ENCODE results near the gene LMX1A. TPM values are rescaled to one million over a fixed set of nuclear protein-coding genes. Genes with fewer than 3 reads are reported as not detected.

LMX1A gene
- total RNA-seq, 2 experiments from 2014 or later, result not detected

DNA sequence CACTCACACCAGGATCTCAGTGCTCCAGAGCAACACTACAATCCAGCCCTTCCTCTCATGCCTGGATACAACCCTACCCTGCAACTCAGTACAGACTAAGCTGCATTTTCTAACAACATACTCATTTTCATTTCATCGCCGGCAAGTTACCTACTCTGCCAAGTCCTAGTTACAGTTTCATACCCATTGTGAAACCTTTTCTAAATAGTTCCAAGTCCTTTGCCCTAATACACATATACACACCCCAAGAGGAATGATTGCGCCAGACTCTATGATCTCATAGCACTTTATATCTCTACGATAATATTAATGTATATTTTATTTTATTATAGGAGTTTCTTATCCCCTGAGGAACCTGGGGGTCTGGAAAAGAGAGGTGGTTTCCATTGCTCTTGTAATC, 122.4 kb downstream of the LMX1A start:
- TF ChIP-seq, protein P1, sequence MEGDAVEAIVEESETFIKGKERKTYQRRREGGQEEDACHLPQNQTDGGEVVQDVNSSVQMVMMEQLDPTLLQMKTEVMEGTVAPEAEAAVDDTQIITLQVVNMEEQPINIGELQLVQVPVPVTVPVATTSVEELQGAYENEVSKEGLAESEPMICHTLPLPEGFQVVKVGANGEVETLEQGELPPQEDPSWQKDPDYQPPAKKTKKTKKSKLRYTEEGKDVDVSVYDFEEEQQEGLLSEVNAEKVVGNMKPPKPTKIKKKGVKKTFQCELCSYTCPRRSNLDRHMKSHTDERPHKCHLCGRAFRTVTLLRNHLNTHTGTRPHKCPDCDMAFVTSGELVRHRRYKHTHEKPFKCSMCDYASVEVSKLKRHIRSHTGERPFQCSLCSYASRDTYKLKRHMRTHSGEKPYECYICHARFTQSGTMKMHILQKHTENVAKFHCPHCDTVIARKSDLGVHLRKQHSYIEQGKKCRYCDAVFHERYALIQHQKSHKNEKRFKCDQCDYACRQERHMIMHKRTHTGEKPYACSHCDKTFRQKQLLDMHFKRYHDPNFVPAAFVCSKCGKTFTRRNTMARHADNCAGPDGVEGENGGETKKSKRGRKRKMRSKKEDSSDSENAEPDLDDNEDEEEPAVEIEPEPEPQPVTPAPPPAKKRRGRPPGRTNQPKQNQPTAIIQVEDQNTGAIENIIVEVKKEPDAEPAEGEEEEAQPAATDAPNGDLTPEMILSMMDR (IDR thresholded peaks at IDR 0.05), result no peak
- ChIA-PET POLR2A (no interaction called here), CTCF (no interaction called here)
- no peak for DNase-seq
- H3K4me1 Mint-ChIP-seq (ENCODE audit: low read depth), result no peaks in the 10 kb centered on the region
- peaks cover 40% of the 10 kb centered on the region for H3K27me3 Mint-ChIP-seq
- H3K4me3 Mint-ChIP-seq, result no peak overlapping the region
- ATAC-seq, result no peak
- no peaks in the 10 kb centered on the region for H3K36me3 Mint-ChIP-seq (ENCODE audit: low read depth)
- no peak overlapping the region for H3K27ac Mint-ChIP-seq
- H3K9me3 Mint-ChIP-seq, result no peaks in the 10 kb centered on the region
- intact Hi-C loops (cut with micrococcal nuclease), result loop anchor here (10.0 kb wide), 1 partner anchor 121 kb away; the partner anchor contains the start of gene LMX1A

DNA sequence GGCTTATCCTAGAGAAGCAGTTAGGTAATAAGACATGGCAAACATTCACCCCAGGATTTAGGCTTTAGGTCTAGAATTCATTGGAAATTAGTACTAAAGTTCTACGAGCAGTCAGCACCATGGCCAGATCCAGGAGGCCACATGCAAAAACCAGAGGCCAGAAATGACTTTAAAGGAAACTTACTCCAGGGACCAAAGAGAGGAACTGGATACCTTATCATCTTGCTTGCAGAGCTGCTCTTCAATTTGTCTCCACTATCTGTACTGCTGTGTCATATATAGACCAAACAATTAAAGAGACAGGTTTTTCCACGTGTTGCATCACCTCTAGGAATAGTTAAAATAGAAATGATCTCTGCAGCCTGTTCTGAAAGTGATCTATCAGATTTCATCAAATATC, 127.8 kb downstream of the LMX1A start:
- ChIA-PET CTCF (no interaction called here), POLR2A (no interaction called here)
- Mint-ChIP-seq H3K4me1 (ENCODE audit: low read depth) (no peaks in the 10 kb centered on the region), H3K27ac (no peak overlapping the region), H3K27me3 (peaks cover 3% of the 10 kb centered on the region), H3K36me3 (ENCODE audit: low read depth) (no peaks in the 10 kb centered on the region), H3K4me3 (no peak overlapping the region), H3K9me3 (no peaks in the 10 kb centered on the region)
- TF ChIP-seq, protein P1 (IDR thresholded peaks at IDR 0.05), result no peak
- ATAC-seq, result no peak
- DNase-seq, result no peak
- intact Hi-C loops (cut with micrococcal nuclease), result no loop called here

DNA sequence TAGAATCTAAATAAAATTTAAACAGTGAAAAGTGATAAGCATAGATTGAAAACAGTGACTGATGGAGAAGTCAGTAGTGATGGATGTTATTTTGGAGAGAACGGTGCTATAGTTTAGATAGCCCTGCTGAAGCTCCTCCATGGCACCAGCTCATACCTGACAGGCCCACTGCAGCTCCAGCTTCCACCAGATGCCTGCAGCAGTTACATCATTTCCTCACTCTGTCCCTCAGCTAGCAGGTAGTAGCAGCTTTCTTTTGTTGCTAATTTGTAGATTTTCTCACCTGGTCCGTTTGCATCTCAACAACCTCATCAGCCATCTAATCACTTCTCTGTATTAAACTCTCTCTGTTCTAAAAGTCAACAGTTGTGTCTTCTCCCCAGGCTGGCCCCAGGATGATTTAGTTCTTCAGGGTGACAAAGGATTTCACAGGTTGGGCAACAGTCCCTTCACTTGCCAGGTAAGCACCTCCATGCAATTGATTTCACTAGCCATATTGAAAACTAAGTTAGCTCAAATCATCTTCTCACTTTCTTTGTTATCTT, 128.3 kb downstream of the LMX1A start:
- Mint-ChIP-seq H3K9me3 (no peaks in the 10 kb centered on the region), H3K4me3 (no peak overlapping the region), H3K27ac (no peak overlapping the region), H3K36me3 (ENCODE audit: low read depth) (no peaks in the 10 kb centered on the region), H3K4me1 (ENCODE audit: low read depth) (no peaks in the 10 kb centered on the region), H3K27me3 (no peaks in the 10 kb centered on the region)
- ATAC-seq, result no peak
- CTCF ChIA-PET, result no interaction called here
- POLR2A ChIA-PET, result no interaction called here
- TF ChIP-seq, protein P1 (IDR thresholded peaks at IDR 0.05), result no peak
- DNase-seq, result no peak
- intact Hi-C loops (cut with micrococcal nuclease), result no loop called here

DNA sequence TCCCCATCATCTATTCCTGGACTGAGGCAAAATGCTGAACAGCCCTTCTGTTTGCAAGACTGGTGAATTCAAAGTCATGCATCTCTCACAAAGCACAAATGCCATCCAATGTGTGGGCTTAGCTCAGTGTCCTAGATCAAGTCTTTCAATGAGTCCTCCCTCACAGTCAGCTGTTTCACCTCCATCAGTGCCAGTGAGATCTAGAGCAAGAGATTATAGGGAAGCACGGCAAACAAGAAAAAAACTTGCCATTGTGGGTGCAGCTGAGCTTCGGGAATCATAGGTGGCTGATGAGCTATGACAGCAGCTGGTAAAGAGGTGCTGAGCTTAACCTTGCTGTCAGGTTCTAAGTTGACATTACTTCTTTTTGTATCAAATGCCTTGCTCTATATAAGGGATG, 130.2 kb downstream of the LMX1A start:
- no peak for DNase-seq
- intact Hi-C loops (cut with micrococcal nuclease), result no loop called here
- POLR2A ChIA-PET, result no interaction called here

DNA sequence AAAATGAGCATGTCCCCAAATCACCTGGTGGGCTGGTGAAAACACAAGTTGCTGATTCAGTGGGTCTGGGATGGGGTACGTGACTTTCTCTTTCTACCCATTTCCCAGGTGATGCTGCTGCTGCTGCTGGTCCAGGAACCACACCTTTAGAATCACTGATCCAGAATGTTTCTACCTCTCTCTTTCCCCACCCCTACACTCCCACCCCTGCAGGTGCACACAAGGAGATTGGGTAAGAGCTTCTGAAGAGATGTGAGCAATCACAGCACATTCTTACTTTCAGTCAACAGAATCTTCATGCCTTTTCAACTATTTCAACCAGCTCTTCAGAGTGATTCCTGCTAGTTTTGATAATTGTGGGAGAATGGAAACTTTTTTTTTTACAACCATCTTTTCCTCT, 130.9 kb downstream of the LMX1A start:
- no peak for DNase-seq
- POLR2A ChIA-PET, result interaction anchor here (0.6 kb wide), 1 partner anchor 572 kb away, joined by 3 read pairs; no protein-coding TSS in a partner anchor
- no peak for ATAC-seq
- no peak overlapping the region for H3K4me3 Mint-ChIP-seq
- CTCF ChIA-PET, result no interaction called here
- intact Hi-C loops (cut with micrococcal nuclease), result no loop called here
- H3K9me3 Mint-ChIP-seq, result no peaks in the 10 kb centered on the region
- H3K4me1 Mint-ChIP-seq (ENCODE audit: low read depth), result no peaks in the 10 kb centered on the region
- H3K36me3 Mint-ChIP-seq (ENCODE audit: low read depth), result no peaks in the 10 kb centered on the region
- H3K27ac Mint-ChIP-seq, result no peak overlapping the region
- TF ChIP-seq, protein P1 (IDR thresholded peaks at IDR 0.05), result no peak
- no peaks in the 10 kb centered on the region for H3K27me3 Mint-ChIP-seq

More for the DNA sequence above, 130.2 kb downstream of the LMX1A start:
- Mint-ChIP-seq H3K9me3 (no peaks in the 10 kb centered on the region), H3K27ac (no peak overlapping the region), H3K4me3 (no peak overlapping the region), H3K27me3 (no peaks in the 10 kb centered on the region), H3K36me3 (ENCODE audit: low read depth) (no peaks in the 10 kb centered on the region), H3K4me1 (ENCODE audit: low read depth) (no peaks in the 10 kb centered on the region)
- CTCF ChIA-PET, result no interaction called here
- no peak for ATAC-seq
- TF ChIP-seq, protein P1 (IDR thresholded peaks at IDR 0.05), result no peak

Measured in activated CD8-positive, alpha-beta T cell treated with anti-CD3 and anti-CD28 coated beads for 36 hours (primary cell).